ENCODE measurements around the gene CRISPLD2.

The CRISPLD2 gene

DNA sequence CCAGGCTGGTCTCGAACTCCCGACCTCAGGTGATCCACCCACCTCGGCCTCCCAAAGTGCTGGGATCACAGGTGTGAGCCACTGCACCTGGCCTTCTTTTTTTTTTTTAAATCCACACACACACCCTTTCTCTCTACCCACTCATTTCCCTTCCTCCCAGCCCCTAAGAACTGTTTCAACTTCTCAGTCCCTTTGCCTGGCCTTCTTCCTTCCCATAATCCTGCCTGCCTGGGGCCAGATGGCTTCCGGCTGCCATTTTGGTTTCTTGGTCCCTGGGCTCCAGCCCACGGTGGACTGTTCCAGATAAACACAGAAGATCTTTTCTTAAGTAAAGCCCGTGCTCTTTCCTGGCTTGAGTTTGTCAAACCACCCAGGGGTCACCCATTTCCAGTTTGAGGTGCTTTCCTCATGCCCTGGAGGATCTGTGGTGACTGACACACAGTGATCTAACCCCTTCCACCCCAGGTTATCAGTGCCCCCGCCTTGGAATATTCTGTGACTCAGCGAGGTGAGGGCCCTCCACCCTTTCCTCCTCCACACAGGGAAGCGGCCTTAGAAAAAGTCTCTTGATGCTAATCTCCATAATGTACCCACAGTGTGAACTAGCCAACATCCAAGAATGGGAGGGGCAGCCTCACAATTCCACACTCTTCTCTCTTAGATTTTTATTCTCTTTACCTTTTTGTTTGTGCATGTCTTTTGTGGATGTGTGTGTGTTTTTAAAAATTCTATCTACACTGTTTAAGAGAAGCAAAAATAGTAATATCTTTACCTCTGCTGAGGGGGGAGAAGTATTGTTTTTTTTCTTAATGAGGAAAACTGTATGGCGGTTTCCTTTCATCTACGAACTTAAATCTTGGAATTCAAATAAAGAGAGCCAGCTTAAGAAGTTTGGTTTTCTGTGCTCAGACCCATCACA, 60.0 kb downstream of the CRISPLD2 start:
- DNase-seq (ENCODE audit: extremely low read depth in 1 of 2, low read depth in 1 of 2) = no peak

GRCh38 chr16:84881702-84882521, 62.1 kb downstream of the CRISPLD2 start:
- no peak for DNase-seq (ENCODE audit: extremely low read depth in 1 of 2, low read depth in 1 of 2)

- no peak for DNase-seq (ENCODE audit: extremely low read depth in 1 of 2, low read depth in 1 of 2)
Observed at GRCh38 chr16:84883301-84883700, 63.5 kb downstream of the CRISPLD2 start.

DNA sequence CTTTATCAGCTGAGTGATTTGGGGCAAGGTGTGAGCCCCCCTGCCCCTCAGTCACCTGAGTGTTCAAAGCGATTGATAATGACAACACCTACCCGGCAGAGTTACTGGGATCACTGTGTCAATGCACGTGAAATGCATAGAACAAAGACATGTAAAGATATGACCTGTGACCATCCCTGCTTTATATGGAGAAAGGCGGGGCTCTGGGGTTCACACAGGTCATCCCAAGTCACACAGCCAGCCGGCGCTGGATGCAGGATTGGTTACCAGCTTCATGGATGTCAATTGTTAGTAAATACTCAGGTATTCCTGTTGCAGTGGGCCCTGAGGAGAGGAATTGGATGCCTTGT, 64.4 kb downstream of the CRISPLD2 start:
- DNase-seq (ENCODE audit: extremely low read depth in 1 of 2, low read depth in 1 of 2) = no peak

- no peak for DNase-seq (ENCODE audit: extremely low read depth in 1 of 2, low read depth in 1 of 2)
Observed at GRCh38 chr16:84884596-84885341, 65.0 kb downstream of the CRISPLD2 start.

DNA sequence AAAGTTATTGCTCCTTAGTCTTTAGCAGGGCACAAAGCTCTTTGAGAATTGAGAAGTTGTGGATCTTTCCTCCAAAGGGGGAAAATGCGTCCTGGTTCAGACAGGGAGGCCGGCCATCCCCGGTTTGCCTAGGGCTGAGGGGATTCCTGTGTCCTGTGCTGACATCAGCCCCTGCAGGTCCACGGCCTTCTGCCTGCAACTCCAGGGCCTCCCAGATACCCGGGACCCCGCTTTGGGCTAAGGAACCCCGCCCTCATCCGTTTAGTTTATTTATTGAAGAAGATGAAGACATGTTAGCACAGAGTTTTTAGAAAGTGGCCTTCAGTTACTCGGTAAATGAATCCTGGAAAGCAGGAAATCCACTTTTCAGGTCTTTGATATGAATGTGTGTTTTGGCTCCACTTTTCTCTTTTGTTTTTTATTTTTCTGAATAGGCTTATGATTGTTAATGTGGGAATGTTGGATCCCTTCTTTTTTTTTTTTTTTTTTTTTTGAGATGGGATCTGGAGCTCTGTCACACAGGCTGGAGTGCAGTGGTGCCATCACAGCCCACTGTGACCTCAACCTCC, 65.6 kb downstream of the CRISPLD2 start:
- no peak for DNase-seq (ENCODE audit: extremely low read depth in 1 of 2, low read depth in 1 of 2)

GRCh38 chr16:84886497-84887090, 66.8 kb downstream of the CRISPLD2 start:
- no peak for DNase-seq (ENCODE audit: extremely low read depth in 1 of 2, low read depth in 1 of 2)

DNA sequence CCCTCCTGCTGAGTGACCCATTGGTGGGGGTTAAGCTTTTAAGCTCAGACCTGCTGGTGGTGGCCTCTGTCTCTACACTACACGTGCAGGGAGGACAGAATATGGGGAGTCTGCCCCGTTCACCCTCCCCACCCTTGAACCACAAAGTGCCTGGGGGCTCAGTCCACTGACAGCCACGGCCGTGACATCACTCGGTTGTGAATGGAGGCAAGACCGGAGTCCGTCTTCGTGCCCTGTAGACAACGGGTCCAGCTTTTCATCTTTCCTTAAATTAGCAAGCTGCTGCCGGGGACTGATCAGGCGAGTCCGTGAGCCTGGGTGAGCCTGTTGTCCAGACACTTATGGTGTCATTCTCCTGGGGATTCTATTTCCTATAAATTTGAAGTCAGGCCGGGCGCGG, 67.4 kb downstream of the CRISPLD2 start:
- DNase-seq (ENCODE audit: extremely low read depth in 1 of 2, low read depth in 1 of 2) = no peak

- no peak for DNase-seq (ENCODE audit: extremely low read depth in 1 of 2, low read depth in 1 of 2)
Observed at GRCh38 chr16:84888450-84888849, 68.7 kb downstream of the CRISPLD2 start.

DNA sequence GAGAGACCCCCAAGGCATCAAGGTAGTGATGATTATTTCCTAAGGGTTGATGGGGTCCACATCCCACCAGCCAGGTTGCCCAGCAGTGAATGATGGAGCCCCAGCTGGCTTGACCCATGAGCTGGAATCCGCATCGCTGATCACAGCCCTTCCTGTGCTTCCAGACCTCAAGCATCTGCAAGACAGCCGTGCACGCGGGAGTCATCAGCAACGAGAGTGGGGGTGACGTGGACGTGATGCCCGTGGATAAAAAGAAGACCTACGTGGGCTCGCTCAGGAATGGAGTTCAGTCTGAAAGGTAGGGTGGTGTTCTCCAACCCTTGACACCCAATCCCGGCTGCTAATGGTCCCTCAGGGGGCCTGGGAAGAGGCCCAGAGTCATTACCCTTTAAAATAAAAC, 69.3 kb downstream of the CRISPLD2 start:
- DNase-seq (ENCODE audit: extremely low read depth in 1 of 2, low read depth in 1 of 2) = no peak

- DNase-seq (ENCODE audit: extremely low read depth in 1 of 2, low read depth in 1 of 2) = no peak
Observed at GRCh38 chr16:84890427-84890826, 70.6 kb downstream of the CRISPLD2 start.

- no peak for DNase-seq (ENCODE audit: extremely low read depth in 1 of 2, low read depth in 1 of 2)
Observed at GRCh38 chr16:84891149-84891795, 71.5 kb downstream of the CRISPLD2 start.

GRCh38 chr16:84892097-84892496, 72.3 kb downstream of the CRISPLD2 start:
- no peak for DNase-seq (ENCODE audit: extremely low read depth in 1 of 2, low read depth in 1 of 2)

DNA sequence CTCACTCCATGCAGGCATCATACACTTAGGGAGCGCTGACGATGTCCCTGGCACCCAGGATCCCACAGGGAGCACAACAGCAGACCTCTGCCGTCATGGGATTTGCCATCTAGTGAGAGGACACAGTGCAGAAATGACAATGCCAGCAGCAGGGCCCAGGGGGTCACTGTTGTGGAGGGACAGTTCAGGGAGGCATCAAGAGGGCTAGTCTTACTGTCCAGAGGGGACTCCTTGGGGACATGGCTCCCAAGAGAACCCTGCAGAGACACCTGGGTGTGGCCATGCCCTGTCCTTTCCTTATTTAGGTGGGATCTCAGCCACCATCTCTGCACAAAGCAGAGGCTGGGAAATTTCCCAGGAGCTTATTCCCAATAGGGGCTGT, 73.7 kb downstream of the CRISPLD2 start:
- DNase-seq (ENCODE audit: extremely low read depth in 1 of 2, low read depth in 1 of 2) = no peak

- DNase-seq (ENCODE audit: extremely low read depth in 1 of 2, low read depth in 1 of 2) = no peak
Observed at GRCh38 chr16:84893849-84894599, 74.2 kb downstream of the CRISPLD2 start.

DNA sequence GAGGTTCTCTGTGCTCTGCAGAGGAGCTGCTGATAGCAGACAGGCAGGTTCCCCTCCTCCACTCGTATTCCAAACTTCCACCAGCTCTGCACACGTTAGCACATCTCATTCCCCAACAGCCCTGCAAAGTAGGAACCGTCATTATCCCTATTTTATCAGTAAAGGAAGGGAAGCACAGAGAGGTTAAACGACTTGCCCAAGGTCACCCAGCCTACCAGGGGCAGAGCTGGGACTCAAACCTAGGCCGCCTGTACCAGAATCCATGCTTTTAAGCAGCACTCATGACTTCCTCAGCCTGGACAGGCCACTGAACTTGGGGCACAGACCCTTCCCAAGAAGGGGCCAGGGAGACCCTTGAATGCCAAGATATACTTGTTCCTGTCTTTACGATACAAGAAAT, 75.2 kb downstream of the CRISPLD2 start:
- no peak for DNase-seq (ENCODE audit: extremely low read depth in 1 of 2, low read depth in 1 of 2)

DNA sequence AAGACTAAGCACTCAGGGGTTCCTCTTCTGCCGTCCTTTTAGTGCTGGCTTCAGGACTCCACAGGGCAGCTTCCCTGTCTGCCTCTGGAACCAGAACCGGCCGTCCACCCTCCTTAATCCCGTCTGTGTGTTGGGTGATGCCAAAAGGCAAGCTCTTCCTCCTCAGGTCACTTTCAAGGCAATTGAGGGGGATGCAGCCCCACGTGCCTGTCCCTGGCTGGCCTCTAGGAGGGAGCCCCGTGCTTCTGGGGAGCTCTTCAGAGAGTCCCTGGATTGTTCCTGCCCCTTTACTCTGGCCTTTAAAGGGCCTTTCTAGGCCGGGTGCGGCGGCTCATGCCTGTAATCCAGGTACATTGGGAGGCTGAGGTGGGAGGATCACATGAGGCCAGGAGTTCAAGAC, 77.1 kb downstream of the CRISPLD2 start:
- DNase-seq (ENCODE audit: extremely low read depth in 1 of 2, low read depth in 1 of 2) = no peak

GRCh38 chr16:84897911-84898377, 78.2 kb downstream of the CRISPLD2 start:
- no peak for DNase-seq (ENCODE audit: extremely low read depth in 1 of 2, low read depth in 1 of 2)

GRCh38 chr16:84898447-84898846, 78.7 kb downstream of the CRISPLD2 start:
- no peak for DNase-seq (ENCODE audit: extremely low read depth in 1 of 2, low read depth in 1 of 2)

All from stimulated activated CD8-positive, alpha-beta memory T cell treated with anti-CD3 and anti-CD28 coated beads, Interleukin-7, amount 100 ng/mL, for 48 hours (primary cell).